ENCODE measurements around the gene PTPN11.

PTPN11 gene

GRCh38 chr12:112555621-112556233, 137.0 kb downstream of the PTPN11 start:
- no peak for DNase-seq

- DNase-seq, result no peak
Measured at GRCh38 chr12:112557951-112558630, 139.3 kb downstream of the PTPN11 start.
